Activated CD4-positive, alpha-beta T cell treated with anti-CD3 and anti-CD28 coated beads, Interleukin-2, amount 50 U/mL, for 48 hours (primary cell): Measurements from ENCODE around the gene SPEM1.

ENCODE experiments used
- DNase-seq, 2 experiments: peaks; one replicate each; pipeline ENCODE4 v3.0.0-alpha.2; 2020

The SPEM1 gene

GRCh38 chr17:7419819-7420610 lies at the start of gene SPEM1:
Gene SPEM1 (plus strand): TSS chr17:7420324. CDS start chr17:7420385, 61 bp downstream.
- no peak for DNase-seq

DNA sequence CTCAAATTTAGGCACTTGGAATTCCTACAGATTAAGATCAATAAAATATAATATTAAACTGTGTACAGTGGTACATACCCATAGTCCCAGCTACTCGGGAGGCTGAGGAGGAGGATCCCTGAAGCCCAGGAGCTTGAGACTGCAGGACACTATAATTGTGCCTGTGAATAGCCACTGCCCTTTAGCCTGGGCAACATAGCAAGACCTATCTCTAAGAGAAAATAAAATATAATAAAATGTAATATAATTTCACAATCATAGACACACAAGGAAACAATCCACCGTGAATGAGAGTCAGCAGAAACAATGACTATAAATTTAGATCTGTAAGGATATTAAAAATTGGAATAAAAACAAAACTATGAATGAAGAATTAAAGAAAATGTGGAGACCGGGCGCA lies 49.3 kb upstream of the SPEM1 start:
- no peak for DNase-seq

DNA sequence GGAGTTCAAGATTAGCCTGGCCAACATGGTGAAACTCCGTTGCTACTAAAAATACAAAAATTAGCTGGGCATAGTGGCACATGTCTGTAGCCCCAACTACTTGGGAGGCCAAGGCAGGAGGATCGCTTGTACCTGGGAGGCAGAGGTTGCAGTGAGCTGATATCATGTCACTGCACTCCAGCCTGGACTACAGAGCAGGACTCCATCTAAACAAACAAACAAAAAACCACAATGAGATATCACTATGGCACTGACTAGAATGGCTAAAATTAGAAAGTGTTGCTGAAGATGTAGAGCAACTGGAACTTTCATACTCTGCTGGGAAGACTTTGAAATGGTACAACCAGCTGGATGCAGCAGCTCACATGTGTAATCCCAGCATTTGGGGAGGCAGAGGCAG lies 45.8 kb upstream of the SPEM1 start:
- no peak for DNase-seq

DNA sequence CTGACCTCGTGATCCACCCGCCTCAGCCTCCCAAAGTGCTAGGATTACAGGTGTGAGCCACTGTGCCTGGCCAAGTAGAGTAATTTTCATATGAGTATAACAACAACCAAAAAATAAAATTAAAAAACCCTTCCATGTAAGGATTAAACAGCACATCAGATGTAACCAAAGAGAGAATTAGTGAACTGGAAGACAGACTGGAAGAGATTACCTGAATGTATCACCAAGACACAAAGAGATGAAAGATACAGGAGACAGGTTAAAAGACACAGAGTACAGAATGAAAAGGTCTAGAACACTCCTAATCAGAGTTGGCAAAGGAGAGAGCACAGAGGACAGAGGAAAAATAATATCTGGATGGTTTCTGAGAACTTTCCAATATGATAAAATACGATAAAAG lies 41.0 kb upstream of the SPEM1 start:
- DNase-seq, result no peak

DNA sequence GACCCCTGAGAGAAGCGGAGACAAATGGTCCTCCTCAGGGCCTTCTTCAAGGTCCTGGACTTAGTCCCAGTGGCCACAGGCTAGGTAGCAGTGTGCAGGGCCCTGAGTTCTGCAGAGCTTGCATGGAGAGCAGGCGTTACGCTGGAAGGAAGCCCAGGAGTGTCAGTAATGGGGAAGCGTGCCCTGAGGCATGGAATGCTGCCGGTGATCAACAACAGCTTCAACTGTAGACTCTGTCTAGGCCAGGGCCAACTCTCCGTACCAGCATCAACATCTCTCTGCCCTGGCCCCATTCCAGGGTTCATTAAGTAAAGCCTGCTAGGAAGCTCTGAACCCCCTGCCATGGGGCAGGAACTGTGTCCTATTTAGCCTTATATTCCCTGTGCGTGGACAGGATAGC lies 39.8 kb upstream of the SPEM1 start:
- DNase-seq, result no peak

- DNase-seq, result no peak
These were observed 39.1 kb upstream of the SPEM1 start, which contains the start of gene TNK1 for GRCh38 chr17:7380855-7381683. Gene TNK1 (plus strand): TSS chr17:7381089. CDS start chr17:7382927, 1,838 bp downstream.

DNA sequence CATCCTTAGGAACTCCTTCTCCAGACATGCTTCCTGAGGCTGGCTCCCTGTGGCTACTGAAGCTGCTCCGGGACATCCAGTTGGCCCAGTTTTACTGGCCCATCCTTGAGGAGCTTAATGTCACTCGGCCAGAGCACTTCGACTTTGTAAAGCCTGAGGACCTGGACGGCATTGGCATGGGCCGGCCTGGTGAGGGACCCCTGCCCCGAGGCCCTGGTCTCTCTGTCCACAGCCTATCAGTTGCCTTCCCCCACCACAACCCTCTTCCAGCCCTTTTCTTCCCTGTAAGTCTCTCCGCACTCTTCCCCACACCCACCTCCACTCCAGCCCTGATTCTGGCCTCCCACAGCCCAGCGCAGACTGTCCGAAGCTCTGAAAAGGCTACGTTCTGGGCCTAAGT lies 37.2 kb upstream of the SPEM1 start:
- no peak for DNase-seq

GRCh38 chr17:7383371-7383741 lies 36.8 kb upstream of the SPEM1 start:
- peak in 1 of 2 experiments; percentile 19 for DNase-seq

GRCh38 chr17:7383742-7384488 lies 36.2 kb upstream of the SPEM1 start:
- DNase-seq, result peak; percentile 78 to 83

DNA sequence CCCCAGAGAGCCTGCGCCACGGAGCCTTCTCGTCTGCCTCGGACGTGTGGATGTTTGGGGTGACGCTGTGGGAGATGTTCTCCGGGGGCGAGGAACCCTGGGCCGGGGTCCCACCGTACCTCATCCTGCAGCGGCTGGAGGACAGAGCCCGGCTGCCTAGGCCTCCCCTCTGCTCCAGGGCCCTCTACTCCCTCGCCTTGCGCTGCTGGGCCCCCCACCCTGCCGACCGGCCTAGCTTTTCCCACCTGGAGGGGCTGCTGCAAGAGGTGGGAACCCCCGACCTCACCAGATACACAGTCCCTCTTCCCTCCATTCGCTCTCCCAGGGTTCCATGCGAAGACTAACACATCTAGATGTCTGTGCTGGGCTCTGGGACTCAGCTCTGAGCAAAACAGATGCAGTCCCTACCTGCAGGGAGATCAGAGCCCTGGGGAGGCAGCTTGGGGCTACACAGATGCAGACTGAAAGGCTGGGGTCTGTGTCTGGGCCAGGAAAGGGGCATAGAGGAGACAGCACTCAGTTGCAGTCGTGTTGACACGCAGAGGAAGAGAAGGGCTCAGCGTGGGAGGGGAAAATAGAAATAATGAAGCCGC lies 35.5 kb upstream of the SPEM1 start:
- no peak for DNase-seq

- no peak for DNase-seq
These were observed 31.3 kb upstream of the SPEM1 start for GRCh38 chr17:7388856-7389255.

DNA sequence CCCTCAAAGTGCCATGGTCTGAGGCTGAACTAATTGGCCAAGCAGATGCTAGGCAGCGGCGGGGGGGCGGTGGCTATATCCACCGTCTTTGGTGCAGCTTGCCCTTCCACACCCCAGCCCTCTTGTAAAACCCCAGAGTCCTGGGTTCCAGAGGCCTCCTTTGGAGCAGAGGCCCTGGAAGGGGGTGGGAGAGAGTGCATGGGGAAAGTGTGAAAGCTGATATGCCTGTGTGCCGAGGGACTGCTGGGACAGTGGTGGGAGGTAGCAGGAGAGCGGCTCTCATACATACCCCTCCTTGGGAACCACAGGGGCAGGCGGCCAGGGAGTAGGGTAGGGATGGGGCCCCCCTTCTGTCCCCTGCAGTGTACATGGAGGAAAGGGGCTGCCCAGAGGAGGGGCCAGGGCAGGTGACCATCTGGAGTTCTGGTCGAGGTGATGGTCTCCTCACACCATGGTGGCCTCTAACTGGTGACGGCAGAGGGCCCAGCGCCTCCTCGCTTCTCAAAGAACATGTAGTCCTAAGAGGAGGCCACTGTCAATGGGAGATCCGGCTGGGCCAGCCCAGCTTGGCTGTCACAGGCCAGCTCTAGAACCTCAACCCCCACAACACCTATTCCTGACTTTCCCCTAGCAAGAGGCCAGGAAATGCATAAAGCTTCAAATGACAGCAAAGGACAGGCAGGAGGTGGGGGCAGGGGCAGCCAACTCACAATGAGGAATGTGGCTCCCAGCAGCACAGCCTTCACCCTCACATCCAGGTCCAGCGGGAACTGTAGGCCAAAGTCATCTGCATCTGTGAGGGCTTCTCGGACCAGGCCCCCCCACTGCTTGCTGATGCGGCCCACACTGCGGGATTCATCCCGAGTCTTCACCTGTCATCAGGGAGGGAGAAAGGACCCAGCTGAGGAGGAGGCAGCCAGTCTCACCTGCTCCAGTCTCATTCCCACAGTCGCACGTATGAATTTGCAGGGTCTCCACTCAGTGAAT lies 29.9 kb upstream of the SPEM1 start:
- DNase-seq, result no peak

DNA sequence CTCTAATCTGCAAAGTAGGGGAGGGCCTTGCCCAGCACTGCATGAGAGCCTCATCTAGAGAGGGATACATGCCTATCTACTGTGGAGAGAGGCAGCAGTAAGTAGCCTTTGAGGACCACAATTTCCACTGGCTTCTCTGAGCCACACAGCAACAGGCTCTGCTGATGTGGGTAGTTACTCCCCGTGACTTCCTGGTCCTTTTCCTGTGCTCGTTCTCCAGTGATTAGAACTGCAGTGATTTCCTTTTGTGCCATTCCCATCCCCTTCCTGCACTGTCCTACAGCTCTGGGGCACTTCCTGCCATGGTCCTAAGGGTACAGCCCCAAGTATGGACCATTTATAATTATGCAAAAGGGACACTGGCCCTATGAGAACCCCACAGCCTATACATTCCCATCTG lies 28.8 kb upstream of the SPEM1 start:
- no peak for DNase-seq

GRCh38 chr17:7392696-7393612 lies 27.2 kb upstream of the SPEM1 start:
- no peak for DNase-seq

DNA sequence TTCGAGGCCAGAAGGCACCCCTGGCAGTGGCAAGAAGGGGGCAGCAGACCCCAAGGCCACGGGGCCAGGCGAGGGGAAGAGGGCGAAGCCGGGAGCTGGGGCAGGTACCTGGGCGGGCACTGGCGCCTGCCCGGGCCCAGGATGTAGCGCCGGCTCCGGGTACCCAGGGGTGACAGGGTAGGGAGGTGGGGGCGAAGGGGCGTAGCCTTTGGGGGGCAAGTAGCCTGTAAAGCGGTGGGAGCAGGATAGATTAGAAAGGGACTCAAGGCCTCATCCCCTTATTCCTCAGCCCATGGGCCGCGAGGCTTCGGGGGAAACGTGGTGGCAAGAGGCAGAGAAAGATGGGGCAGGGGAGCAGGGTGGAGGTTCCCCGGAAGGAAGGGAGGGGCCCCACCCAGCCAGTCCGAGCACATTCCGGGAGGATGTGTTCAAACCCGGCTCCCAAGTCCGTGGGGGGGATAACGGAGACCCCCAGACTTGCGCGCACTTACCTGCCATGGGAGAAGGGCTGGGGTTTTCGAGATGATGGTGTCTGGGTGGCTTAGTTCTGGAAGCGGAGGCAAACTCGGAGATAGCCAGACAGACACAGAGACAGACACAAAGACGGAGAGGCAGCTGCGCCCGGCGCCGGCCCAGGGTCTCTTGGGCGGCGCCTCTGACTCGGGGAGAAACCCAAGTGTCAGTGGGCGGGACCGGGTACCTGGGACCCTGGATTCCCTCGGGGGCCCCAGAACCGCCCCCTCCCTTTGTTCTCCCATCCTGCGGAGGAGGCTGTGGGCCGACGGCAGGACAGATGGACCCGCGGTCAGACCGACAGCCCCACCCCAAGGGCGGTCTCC lies 26.3 kb upstream of the SPEM1 start:
- peak; percentile 61 to 67 for DNase-seq

GRCh38 chr17:7394452-7395191 lies 25.5 kb upstream of the SPEM1 start, which contains the start of gene PLSCR3:
Gene PLSCR3 (minus strand): TSS chr17:7394525. CDS start chr17:7394110, 415 bp downstream.
- peak; percentile 87 to 89 for DNase-seq

DNA sequence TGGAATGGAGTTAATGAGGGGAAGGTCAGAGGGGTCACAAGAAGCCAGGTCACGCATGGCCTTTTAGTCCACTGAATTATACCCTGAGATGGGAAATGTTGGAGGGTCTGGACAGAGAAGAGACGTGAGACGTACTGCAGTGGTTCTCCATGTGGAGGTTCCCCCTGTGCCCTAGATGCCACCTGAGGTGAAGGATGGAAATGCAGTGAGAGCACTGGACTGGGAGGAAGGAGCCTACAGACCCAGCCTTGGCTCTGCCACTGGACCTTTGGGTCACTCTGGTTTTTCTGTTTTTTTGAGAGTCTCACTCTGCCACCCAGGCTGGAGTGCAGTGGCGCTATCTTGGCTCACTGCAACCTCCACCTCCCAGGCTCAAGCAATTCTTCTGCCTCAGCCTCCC lies 24.0 kb upstream of the SPEM1 start:
- DNase-seq, result no peak

GRCh38 chr17:7398612-7399011 lies 21.5 kb upstream of the SPEM1 start:
- DNase-seq, result no peak
